SK-N-SH treated with all-trans-retinoic acid at 6 μM for 48 hours (cell line): ENCODE data around the gene TMEM222.
A peak's percentile ranks its signal among the peaks of the same experiment; 100 is the strongest.

ENCODE experiments used
- ATAC-seq: fragments of 200-7000 bp; cut with Tn5 transposase; 3 replicates; pipeline ENCODE4 v1.9.1; 2020; ENCODE audit warnings: mild to moderate bottlenecking, moderate library complexity
- ARNTL ChIP-seq: fragments of 450-650 bp; formaldehyde crosslinking; IDR thresholded peaks from 2 replicates; pipeline ENCODE4 v1.5.0; 2020; ENCODE audit warnings: low read depth, mild to moderate bottlenecking, moderate library complexity, borderline replicate concordance
- BACH2 ChIP-seq: fragments of 250-450 bp; sonication (Bioruptor Pico); IDR thresholded peaks from 2 replicates; pipeline ENCODE4 v1.9.0; 2021; ENCODE audit warnings: mild to moderate bottlenecking, borderline replicate concordance
- CREB5 ChIP-seq: fragments of 250-450 bp; sonication (Bioruptor Pico); IDR thresholded peaks from 2 replicates; pipeline ENCODE4 v1.5.1; 2020; ENCODE audit warnings: low read depth, mild to moderate bottlenecking, moderate library complexity
- CSDC2 ChIP-seq: fragments of 250-450 bp; sonication (Bioruptor Pico); IDR thresholded peaks from 2 replicates; pipeline ENCODE4 v1.5.0; 2020; ENCODE audit warnings: mild to moderate bottlenecking, moderate library complexity
- ESRRG ChIP-seq: fragments of 250-450 bp; sonication (Bioruptor Pico); IDR thresholded peaks from 2 replicates; pipeline ENCODE4 v1.6.1; 2021; ENCODE audit warnings: mild to moderate bottlenecking
- GLIS3 ChIP-seq: fragments of 250-450 bp; sonication (Bioruptor Pico); IDR thresholded peaks from 2 replicates; pipeline ENCODE4 v1.5.0; 2020; ENCODE audit warnings: mild to moderate bottlenecking, moderate library complexity
- ISL1 ChIP-seq: fragments of 250-450 bp; sonication (Bioruptor Pico); IDR thresholded peaks from 2 replicates; pipeline ENCODE4 v2.1.2; 2022; ENCODE audit warnings: mild to moderate bottlenecking, moderate library complexity
- PPARA ChIP-seq: fragments of 250-450 bp; sonication (Bioruptor Pico); IDR thresholded peaks from 2 replicates; pipeline ENCODE4 v1.5.0; 2020; ENCODE audit warnings: mild to moderate bottlenecking, borderline replicate concordance
- SNAI2 ChIP-seq: fragments of 250-450 bp; sonication (Bioruptor Pico); IDR thresholded peaks from 2 replicates; pipeline ENCODE4 v1.5.0; 2020; ENCODE audit warnings: mild to moderate bottlenecking, moderate library complexity
- TOX ChIP-seq: fragments of 250-450 bp; sonication (Bioruptor Pico); IDR thresholded peaks from 2 replicates; pipeline ENCODE4 v1.8.0; 2021; ENCODE audit warnings: mild to moderate bottlenecking, moderate library complexity, borderline replicate concordance
- ZC3H10 ChIP-seq: fragments of 250-450 bp; sonication (Bioruptor Pico); IDR thresholded peaks from 2 replicates; pipeline ENCODE4 v1.5.1; 2021; ENCODE audit warnings: mild to moderate bottlenecking, moderate library complexity
- ZFP3 ChIP-seq: fragments of 250-450 bp; sonication (Bioruptor Pico); IDR thresholded peaks from 2 replicates; pipeline ENCODE4 v1.5.0; 2020; ENCODE audit warnings: mild to moderate bottlenecking, moderate library complexity
- ZFP30 ChIP-seq: fragments of 450-650 bp; formaldehyde crosslinking; IDR thresholded peaks from 2 replicates; pipeline ENCODE4 v1.5.0; 2022; ENCODE audit warnings: mild to moderate bottlenecking, moderate library complexity
- ZNF565 ChIP-seq: fragments of 450-650 bp; formaldehyde crosslinking; conservative IDR thresholded peaks from 2 replicates; pipeline ENCODE4 v1.5.0; 2020; ENCODE audit warnings: low read depth, mild to moderate bottlenecking, moderate library complexity
- ZNF70 ChIP-seq: fragments of 450-650 bp; formaldehyde crosslinking; IDR thresholded peaks from 2 replicates; pipeline ENCODE4 v1.5.0; 2020; ENCODE audit warnings: mild to moderate bottlenecking, moderate library complexity
- ZNF8 ChIP-seq: fragments of 450-650 bp; formaldehyde crosslinking; IDR thresholded peaks from 2 replicates; pipeline ENCODE4 v1.5.0; 2020; ENCODE audit warnings: mild to moderate bottlenecking, moderate library complexity
- TF ChIP-seq, protein P1 (sequence below): fragments of 250-450 bp; sonication (Bioruptor Pico); IDR thresholded peaks from 2 replicates; pipeline ENCODE4 v1.5.0; 2020; ENCODE audit warnings: mild to moderate bottlenecking, moderate library complexity
- TF ChIP-seq, protein P2 (sequence below): fragments of 250-450 bp; sonication (Bioruptor Pico); IDR thresholded peaks from 2 replicates; pipeline ENCODE4 v1.8.0; 2021; ENCODE audit warnings: low read depth, mild to moderate bottlenecking, moderate library complexity, borderline replicate concordance
- TF ChIP-seq, protein P3 (sequence below): fragments of 250-450 bp; sonication (Bioruptor Pico); IDR thresholded peaks from 2 replicates; pipeline ENCODE4 v1.5.1; 2021; ENCODE audit warnings: mild to moderate bottlenecking, moderate library complexity

The TMEM222 gene, protein sequence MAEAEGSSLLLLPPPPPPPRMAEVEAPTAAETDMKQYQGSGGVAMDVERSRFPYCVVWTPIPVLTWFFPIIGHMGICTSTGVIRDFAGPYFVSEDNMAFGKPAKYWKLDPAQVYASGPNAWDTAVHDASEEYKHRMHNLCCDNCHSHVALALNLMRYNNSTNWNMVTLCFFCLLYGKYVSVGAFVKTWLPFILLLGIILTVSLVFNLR

DNA sequence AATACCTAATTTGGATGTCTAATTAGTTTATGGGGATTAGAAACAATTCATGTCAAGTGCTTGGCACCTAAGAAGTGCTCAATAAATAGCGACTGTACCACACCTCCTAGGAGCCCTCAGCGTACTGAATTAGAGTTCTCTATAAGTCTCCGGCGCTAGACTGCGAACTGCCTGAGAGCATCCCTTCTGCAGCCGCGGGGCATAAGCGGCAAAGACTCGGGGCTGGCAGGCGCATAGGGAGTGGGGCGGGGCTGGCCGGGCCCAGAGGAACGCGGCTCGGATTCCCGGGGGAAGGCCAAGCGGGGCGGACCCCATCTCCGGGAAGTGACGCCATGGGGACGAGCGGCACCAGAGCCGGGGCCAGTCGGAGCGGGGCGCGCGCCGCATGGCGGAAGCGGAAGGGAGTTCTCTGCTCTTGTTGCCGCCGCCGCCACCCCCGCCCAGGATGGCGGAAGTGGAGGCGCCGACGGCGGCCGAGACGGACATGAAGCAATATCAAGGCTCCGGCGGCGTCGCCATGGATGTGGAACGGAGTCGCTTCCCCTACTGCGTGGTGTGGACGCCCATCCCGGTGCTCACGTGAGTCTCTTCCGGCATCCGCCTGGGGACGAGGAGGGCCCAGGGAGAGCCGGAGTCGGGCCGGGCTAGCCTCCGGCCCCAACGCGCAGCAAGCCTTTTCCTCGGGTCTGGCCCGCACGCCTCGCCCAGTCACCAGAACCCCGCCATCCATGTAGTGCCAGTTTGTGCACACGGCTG is at the start of gene TMEM222:
TSS of gene TMEM222 (plus strand) at position 351 of the 756 bp plus-strand sequence. CDS start at position 386, 35 bp downstream.
- TF ChIP-seq PPARA (no peak), ZFP3 (CRISPR knock-in tag) (0 out of 2 replicates have a peak, but pooled peaks have one; percentile 44), ZC3H10 (CRISPR knock-in tag) (no peak), ARNTL (CRISPR knock-in tag) (no peak), TOX (no peak), SNAI2 (CRISPR knock-in tag) (no peak), ISL1 (CRISPR knock-in tag) (no peak)
- TF ChIP-seq, protein P1, sequence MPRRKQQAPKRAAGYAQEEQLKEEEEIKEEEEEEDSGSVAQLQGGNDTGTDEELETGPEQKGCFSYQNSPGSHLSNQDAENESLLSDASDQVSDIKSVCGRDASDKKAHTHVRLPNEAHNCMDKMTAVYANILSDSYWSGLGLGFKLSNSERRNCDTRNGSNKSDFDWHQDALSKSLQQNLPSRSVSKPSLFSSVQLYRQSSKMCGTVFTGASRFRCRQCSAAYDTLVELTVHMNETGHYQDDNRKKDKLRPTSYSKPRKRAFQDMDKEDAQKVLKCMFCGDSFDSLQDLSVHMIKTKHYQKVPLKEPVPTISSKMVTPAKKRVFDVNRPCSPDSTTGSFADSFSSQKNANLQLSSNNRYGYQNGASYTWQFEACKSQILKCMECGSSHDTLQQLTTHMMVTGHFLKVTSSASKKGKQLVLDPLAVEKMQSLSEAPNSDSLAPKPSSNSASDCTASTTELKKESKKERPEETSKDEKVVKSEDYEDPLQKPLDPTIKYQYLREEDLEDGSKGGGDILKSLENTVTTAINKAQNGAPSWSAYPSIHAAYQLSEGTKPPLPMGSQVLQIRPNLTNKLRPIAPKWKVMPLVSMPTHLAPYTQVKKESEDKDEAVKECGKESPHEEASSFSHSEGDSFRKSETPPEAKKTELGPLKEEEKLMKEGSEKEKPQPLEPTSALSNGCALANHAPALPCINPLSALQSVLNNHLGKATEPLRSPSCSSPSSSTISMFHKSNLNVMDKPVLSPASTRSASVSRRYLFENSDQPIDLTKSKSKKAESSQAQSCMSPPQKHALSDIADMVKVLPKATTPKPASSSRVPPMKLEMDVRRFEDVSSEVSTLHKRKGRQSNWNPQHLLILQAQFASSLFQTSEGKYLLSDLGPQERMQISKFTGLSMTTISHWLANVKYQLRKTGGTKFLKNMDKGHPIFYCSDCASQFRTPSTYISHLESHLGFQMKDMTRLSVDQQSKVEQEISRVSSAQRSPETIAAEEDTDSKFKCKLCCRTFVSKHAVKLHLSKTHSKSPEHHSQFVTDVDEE (CRISPR knock-in tag), result peak; percentile 56; the same call in 1 of the 2 replicates
- TF ChIP-seq, protein P2, sequence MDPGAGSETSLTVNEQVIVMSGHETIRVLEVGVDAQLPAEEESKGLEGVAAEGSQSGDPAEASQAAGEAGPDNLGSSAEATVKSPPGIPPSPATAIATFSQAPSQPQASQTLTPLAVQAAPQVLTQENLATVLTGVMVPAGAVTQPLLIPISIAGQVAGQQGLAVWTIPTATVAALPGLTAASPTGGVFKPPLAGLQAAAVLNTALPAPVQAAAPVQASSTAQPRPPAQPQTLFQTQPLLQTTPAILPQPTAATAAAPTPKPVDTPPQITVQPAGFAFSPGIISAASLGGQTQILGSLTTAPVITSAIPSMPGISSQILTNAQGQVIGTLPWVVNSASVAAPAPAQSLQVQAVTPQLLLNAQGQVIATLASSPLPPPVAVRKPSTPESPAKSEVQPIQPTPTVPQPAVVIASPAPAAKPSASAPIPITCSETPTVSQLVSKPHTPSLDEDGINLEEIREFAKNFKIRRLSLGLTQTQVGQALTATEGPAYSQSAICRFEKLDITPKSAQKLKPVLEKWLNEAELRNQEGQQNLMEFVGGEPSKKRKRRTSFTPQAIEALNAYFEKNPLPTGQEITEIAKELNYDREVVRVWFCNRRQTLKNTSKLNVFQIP (CRISPR knock-in tag), result no peak
- peak; percentile 97 for ATAC-seq

GRCh38 chr1:27274204-27274603 is 47.8 kb upstream of the TMEM222 start:
- ATAC-seq, result no peak
- TF ChIP-seq, protein P1 (CRISPR knock-in tag), result no peak
- no peak for TF ChIP-seq CSDC2 (CRISPR knock-in tag)
- TF ChIP-seq, protein P3, sequence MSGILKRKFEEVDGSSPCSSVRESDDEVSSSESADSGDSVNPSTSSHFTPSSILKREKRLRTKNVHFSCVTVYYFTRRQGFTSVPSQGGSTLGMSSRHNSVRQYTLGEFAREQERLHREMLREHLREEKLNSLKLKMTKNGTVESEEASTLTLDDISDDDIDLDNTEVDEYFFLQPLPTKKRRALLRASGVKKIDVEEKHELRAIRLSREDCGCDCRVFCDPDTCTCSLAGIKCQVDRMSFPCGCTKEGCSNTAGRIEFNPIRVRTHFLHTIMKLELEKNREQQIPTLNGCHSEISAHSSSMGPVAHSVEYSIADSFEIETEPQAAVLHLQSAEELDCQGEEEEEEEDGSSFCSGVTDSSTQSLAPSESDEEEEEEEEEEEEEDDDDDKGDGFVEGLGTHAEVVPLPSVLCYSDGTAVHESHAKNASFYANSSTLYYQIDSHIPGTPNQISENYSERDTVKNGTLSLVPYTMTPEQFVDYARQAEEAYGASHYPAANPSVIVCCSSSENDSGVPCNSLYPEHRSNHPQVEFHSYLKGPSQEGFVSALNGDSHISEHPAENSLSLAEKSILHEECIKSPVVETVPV (CRISPR knock-in tag), result no peak
- TF ChIP-seq BACH2 (CRISPR knock-in tag), result no peak
- TF ChIP-seq ARNTL (CRISPR knock-in tag), result no peak
- no peak for TF ChIP-seq ZC3H10 (CRISPR knock-in tag)
- no peak for TF ChIP-seq ZFP3 (CRISPR knock-in tag)
- no peak for TF ChIP-seq ISL1 (CRISPR knock-in tag)
- TF ChIP-seq ZNF565 (CRISPR knock-in tag), result no peak
- TF ChIP-seq ESRRG, result no peak
- no peak for TF ChIP-seq TOX
- no peak for TF ChIP-seq ZNF8 (CRISPR knock-in tag)
- TF ChIP-seq CREB5 (CRISPR knock-in tag), result no peak
- TF ChIP-seq GLIS3, result no peak
- no peak for TF ChIP-seq PPARA
- no peak for TF ChIP-seq ZNF70
- no peak for TF ChIP-seq ZFP30 (CRISPR knock-in tag)
